Calu3 (cell line): ENCODE measurements around the gene ADRB1. TPM values are rescaled to one million over a fixed set of nuclear protein-coding genes. Genes with fewer than 3 reads are reported as not detected.

ENCODE experiments used
- BruUV-seq: library from RNA; stranded (reverse); fragments of 400-500 nt; replicated peaks from 2 replicates; lab custom pipeline; 2021; lab: Mats Ljungman, UMichigan
- CTCF ChIA-PET: fragments of 300-600 bp; sonication (Branson Sonifier 250); formaldehyde crosslinking; loops from one replicate; lab custom pipeline; 2022; ENCODE audit warnings: antibody characterized with exemption; lab: Charles Lee
- DNase-seq: peaks from one replicate; pipeline ENCODE4 v3.0.0; 2022
- H3K27ac Mint-ChIP-seq: one replicate; pipeline ENCODE4 v1.8.0; 2022; ENCODE audit warnings: mixed read lengths; ENCODE audit not compliant: unreplicated experiment
- H3K27me3 Mint-ChIP-seq: one replicate; pipeline ENCODE4 v1.8.0; 2022; ENCODE audit warnings: mixed read lengths; ENCODE audit not compliant: unreplicated experiment
- H3K36me3 Mint-ChIP-seq: one replicate; pipeline ENCODE4 v1.8.0; 2022; ENCODE audit warnings: mild to moderate bottlenecking, moderate library complexity, mixed read lengths; ENCODE audit not compliant: insufficient read depth, unreplicated experiment
- H3K4me1 Mint-ChIP-seq: one replicate; pipeline ENCODE4 v1.8.0; 2022; ENCODE audit warnings: mild to moderate bottlenecking, low read depth, mixed read lengths; ENCODE audit not compliant: unreplicated experiment
- H3K4me3 Mint-ChIP-seq: one replicate; pipeline ENCODE4 v1.8.0; 2022; ENCODE audit warnings: mild to moderate bottlenecking, low read depth, moderate library complexity, mixed read lengths; ENCODE audit not compliant: unreplicated experiment
- H3K9me3 Mint-ChIP-seq: one replicate; pipeline ENCODE4 v1.8.0; 2022; ENCODE audit warnings: low read depth, mixed read lengths; ENCODE audit not compliant: unreplicated experiment
- CTCF ChIP-seq: fragments of 200-600 bp; IDR thresholded peaks from one replicate; pipeline ENCODE4 v1.8.0; 2022; ENCODE audit warnings: antibody characterized with exemption; ENCODE audit not compliant: unreplicated experiment
- intact Hi-C: fragments of 100-400 bp; cut with micrococcal nuclease; formaldehyde crosslinking; loops from one replicate; pipeline ENCODE4 v1.10.0; 2022; ENCODE audit not compliant: unreplicated experiment
- total RNA-seq: library from RNA; stranded (reverse); gene quantifications from 2 replicates; pipeline ENCODE4 v1.2.3, GENCODE V29; 2022

The ADRB1 gene
- total RNA-seq, 1 experiment from 2014 or later = 0.47 TPM

GRCh38 chr10:114038819-114039218 lies 4.8 kb upstream of the ADRB1 start:
- intact Hi-C loops = no loop called here
- no TSS peak for BruUV-seq
- H3K27ac Mint-ChIP-seq = no peak overlapping the region
- no peak for DNase-seq
- no peak overlapping the region for H3K4me3 Mint-ChIP-seq
- CTCF ChIA-PET = no interaction called here
- H3K9me3 Mint-ChIP-seq = no peaks in the 10 kb centered on the region
- peaks cover 10% of the 10 kb centered on the region for H3K36me3 Mint-ChIP-seq
- peaks cover 7% of the 10 kb centered on the region for H3K4me1 Mint-ChIP-seq
- no peaks in the 10 kb centered on the region for H3K27me3 Mint-ChIP-seq
- TF ChIP-seq CTCF = no peak

GRCh38 chr10:114041166-114041565 lies 2.5 kb upstream of the ADRB1 start:
- intact Hi-C loops = no loop called here
- no peak overlapping the region for H3K27ac Mint-ChIP-seq
- no peak overlapping the region for H3K4me3 Mint-ChIP-seq
- H3K4me1 Mint-ChIP-seq = peaks cover 14% of the 10 kb centered on the region
- TF ChIP-seq CTCF = no peak
- no TSS peak for BruUV-seq
- CTCF ChIA-PET = no interaction called here
- H3K9me3 Mint-ChIP-seq = no peaks in the 10 kb centered on the region
- H3K27me3 Mint-ChIP-seq = no peaks in the 10 kb centered on the region
- H3K36me3 Mint-ChIP-seq = peaks cover 10% of the 10 kb centered on the region
- DNase-seq = no peak

- TF ChIP-seq CTCF = no peak
- peaks cover 16% of the 10 kb centered on the region for H3K4me1 Mint-ChIP-seq
- no TSS peak for BruUV-seq
- peak overlapping the region; percentile 85 for H3K4me3 Mint-ChIP-seq
- no peaks in the 10 kb centered on the region for H3K9me3 Mint-ChIP-seq
- no peaks in the 10 kb centered on the region for H3K27me3 Mint-ChIP-seq
- CTCF ChIA-PET = interaction anchor here (0.6 to 1.3 kb wide), 4 partner anchors 16 to 138 kb away, joined by 3 to 6 read pairs (median 3); no protein-coding TSS in a partner anchor
- intact Hi-C loops = no loop called here
- peak; percentile 35 for DNase-seq
- no peak overlapping the region for H3K27ac Mint-ChIP-seq
- H3K36me3 Mint-ChIP-seq = peaks cover 10% of the 10 kb centered on the region
Observed at GRCh38 chr10:114042895-114043531, 653 bp upstream of the ADRB1 start.

DNA sequence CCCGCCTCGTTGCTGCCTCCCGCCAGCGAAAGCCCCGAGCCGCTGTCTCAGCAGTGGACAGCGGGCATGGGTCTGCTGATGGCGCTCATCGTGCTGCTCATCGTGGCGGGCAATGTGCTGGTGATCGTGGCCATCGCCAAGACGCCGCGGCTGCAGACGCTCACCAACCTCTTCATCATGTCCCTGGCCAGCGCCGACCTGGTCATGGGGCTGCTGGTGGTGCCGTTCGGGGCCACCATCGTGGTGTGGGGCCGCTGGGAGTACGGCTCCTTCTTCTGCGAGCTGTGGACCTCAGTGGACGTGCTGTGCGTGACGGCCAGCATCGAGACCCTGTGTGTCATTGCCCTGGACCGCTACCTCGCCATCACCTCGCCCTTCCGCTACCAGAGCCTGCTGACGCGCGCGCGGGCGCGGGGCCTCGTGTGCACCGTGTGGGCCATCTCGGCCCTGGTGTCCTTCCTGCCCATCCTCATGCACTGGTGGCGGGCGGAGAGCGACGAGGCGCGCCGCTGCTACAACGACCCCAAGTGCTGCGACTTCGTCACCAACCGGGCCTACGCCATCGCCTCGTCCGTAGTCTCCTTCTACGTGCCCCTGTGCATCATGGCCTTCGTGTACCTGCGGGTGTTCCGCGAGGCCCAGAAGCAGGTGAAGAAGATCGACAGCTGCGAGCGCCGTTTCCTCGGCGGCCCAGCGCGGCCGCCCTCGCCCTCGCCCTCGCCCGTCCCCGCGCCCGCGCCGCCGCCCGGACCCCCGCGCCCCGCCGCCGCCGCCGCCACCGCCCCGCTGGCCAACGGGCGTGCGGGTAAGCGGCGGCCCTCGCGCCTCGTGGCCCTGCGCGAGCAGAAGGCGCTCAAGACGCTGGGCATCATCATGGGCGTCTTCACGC lies 825 bp downstream of the ADRB1 start:
- H3K27ac Mint-ChIP-seq = peak overlapping the region; percentile 58
- no peak for TF ChIP-seq CTCF
- peaks cover 10% of the 10 kb centered on the region for H3K36me3 Mint-ChIP-seq
- CTCF ChIA-PET = no interaction called here
- intact Hi-C loops = no loop called here
- no TSS peak for BruUV-seq
- H3K4me3 Mint-ChIP-seq = peak overlapping the region; percentile 85
- peaks cover 16% of the 10 kb centered on the region for H3K4me1 Mint-ChIP-seq
- H3K9me3 Mint-ChIP-seq = no peaks in the 10 kb centered on the region
- no peak for DNase-seq
- no peaks in the 10 kb centered on the region for H3K27me3 Mint-ChIP-seq
